HepG2 (cell line): ENCODE measurements around the gene RAET1E. TPM values are rescaled to one million over a fixed set of nuclear protein-coding genes. Genes with fewer than 3 reads are reported as not detected.

ENCODE experiments used
- ERF ChIP-seq: IDR thresholded peaks from 2 replicates; pipeline ENCODE4 v1.6.1; 2018; ENCODE audit warnings: missing biosample characterization, missing genetic modification reagents
- JDP2 ChIP-seq: sonication (generic); formaldehyde crosslinking; IDR thresholded peaks from 2 replicates; pipeline ENCODE4 v1.8.1; 2022; ENCODE audit warnings: missing genetic modification reagents, borderline replicate concordance
- RNF2 ChIP-seq: fragments of 450-650 bp; conservative IDR thresholded peaks from 2 replicates; pipeline ENCODE4 v1.6.1; 2016; ENCODE audit warnings: low read depth
- SALL2 ChIP-seq: sonication (generic); formaldehyde crosslinking; IDR thresholded peaks from 2 replicates; pipeline ENCODE4 v1.8.1; 2023; ENCODE audit warnings: mild to moderate bottlenecking, missing genetic modification reagents, inconsistent platforms
- SKI ChIP-seq: fragments of 450-650 bp; IDR thresholded peaks from one replicate; pipeline ENCODE4 v1.6.1; 2018; ENCODE audit warnings: mild to moderate bottlenecking; ENCODE audit not compliant: partially characterized antibody
- SRY ChIP-seq: sonication (generic); formaldehyde crosslinking; IDR thresholded peaks from 2 replicates; pipeline ENCODE4 v1.8.0; 2022; ENCODE audit warnings: mild to moderate bottlenecking, missing genetic modification reagents
- ZNF234 ChIP-seq: sonication (generic); formaldehyde crosslinking; conservative IDR thresholded peaks from 2 replicates; pipeline ENCODE4 v1.5.1; 2020; ENCODE audit warnings: mild to moderate bottlenecking, missing genetic modification reagents
- ZNF616 ChIP-seq: sonication (generic); formaldehyde crosslinking; IDR thresholded peaks from 2 replicates; pipeline ENCODE4 v1.5.0; 2020; ENCODE audit warnings: low read depth, mild to moderate bottlenecking, missing genetic modification reagents
- ZSCAN20 ChIP-seq: sonication (generic); formaldehyde crosslinking; IDR thresholded peaks from 2 replicates; pipeline ENCODE4 v1.4.0; 2020; ENCODE audit warnings: missing genetic modification reagents, mild to moderate bottlenecking, borderline replicate concordance
- polyA plus RNA-seq, 8 experiments: library from polyadenylated mRNA; depleted of rRNA in 3 of 8; stranded (reverse) in 7 of 8; unstranded in 1 of 8; fragments of >200 nt; fragmentation: Illumina TruSeq in 4 of 8; extraction: Trizol in 4 of 8; gene quantifications; 2 replicates each; pipeline versions ENCODE4 v1.2.1 to v1.2.3, GENCODE V29; 2011 to 2016; ENCODE audit warnings: low read depth in 4 of 8, missing spikeins in 1 of 8, mixed read lengths in 1 of 8; ENCODE audit not compliant: insufficient read depth in 1 of 8
- total RNA-seq, 5 experiments: library from RNA; depleted of rRNA; stranded (reverse); fragments of >200 nt; fragmentation: Illumina TruSeq; extraction: Trizol; gene quantifications; 2 replicates each; pipeline ENCODE4 v1.2.3, GENCODE V29; 2016; ENCODE audit warnings: low read depth in 1 of 5
- TF ChIP-seq, protein P1 (sequence below): sonication (generic); formaldehyde crosslinking; IDR thresholded peaks from 2 replicates; pipeline ENCODE4; 2020; ENCODE audit warnings: missing genetic modification reagents, mild to moderate bottlenecking, borderline replicate concordance
- TF ChIP-seq, protein P2 (sequence below): sonication (generic); formaldehyde crosslinking; IDR thresholded peaks from 2 replicates; pipeline ENCODE4 v1.5.1; 2020; ENCODE audit warnings: mild to moderate bottlenecking, missing genetic modification reagents, moderate library complexity
- TF ChIP-seq, protein P3 (sequence below): sonication (generic); formaldehyde crosslinking; conservative IDR thresholded peaks from 2 replicates; pipeline ENCODE4 v1.5.0; 2020; ENCODE audit warnings: missing genetic modification reagents
- TF ChIP-seq, protein P4 (sequence below): IDR thresholded peaks from 2 replicates; pipeline ENCODE4 v1.6.1; 2016; ENCODE audit warnings: missing biosample characterization, missing genetic modification reagents, low read depth
- TF ChIP-seq, protein P5 (sequence below): IDR thresholded peaks from 2 replicates; pipeline ENCODE4 v1.6.1; 2016; ENCODE audit warnings: low read depth, control low read depth
- TF ChIP-seq, protein P6 (sequence below): sonication (generic); formaldehyde crosslinking; IDR thresholded peaks from 2 replicates; pipeline ENCODE4 v1.5.1; 2020; ENCODE audit warnings: missing genetic modification reagents, mild to moderate bottlenecking, borderline replicate concordance

Gene RAET1E
- total and polyA plus RNA-seq, 2 of the 13 experiments (the other 11 are each of a cell fraction or from before 2014, with no cell fraction given): not detected

DNA sequence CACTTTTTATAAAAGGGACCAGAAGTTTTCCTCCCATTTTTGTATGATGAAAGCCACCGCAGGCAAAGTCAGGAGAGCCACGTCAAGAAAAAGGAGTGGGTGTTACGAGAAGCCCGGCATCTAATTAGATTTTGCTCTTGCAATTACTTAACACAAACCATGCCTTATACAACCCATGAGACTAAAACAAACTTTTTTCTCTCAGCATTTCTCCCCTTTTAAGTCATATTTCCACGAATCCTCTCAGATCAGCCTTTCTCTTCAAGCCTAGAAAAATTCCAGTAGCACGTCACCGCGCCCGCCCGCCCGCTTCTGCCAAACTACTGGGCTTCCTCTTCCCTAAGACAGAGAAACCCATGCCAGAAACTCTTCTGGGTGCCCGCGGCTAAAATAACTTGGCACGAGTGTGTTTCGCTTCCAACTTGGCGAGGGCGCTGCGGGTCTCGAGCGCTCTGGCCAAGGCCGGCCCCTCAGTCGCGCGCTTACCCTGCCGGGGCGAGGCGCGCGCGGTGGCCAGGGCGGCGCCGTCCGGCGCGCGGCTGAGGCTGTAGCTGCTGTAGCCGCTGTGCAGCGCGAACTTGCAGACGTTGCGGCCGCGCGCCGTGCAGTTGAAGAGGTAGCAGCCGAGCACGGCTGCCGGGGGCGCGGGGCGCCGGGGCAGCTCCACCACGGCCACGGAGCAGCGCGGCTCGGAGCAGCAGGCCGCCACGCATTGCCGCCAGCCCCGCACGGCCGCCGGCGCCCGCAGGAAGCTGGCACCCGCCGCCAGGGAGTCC is 34.8 kb downstream of the RAET1E start (continued):
- TF ChIP-seq, protein P1, sequence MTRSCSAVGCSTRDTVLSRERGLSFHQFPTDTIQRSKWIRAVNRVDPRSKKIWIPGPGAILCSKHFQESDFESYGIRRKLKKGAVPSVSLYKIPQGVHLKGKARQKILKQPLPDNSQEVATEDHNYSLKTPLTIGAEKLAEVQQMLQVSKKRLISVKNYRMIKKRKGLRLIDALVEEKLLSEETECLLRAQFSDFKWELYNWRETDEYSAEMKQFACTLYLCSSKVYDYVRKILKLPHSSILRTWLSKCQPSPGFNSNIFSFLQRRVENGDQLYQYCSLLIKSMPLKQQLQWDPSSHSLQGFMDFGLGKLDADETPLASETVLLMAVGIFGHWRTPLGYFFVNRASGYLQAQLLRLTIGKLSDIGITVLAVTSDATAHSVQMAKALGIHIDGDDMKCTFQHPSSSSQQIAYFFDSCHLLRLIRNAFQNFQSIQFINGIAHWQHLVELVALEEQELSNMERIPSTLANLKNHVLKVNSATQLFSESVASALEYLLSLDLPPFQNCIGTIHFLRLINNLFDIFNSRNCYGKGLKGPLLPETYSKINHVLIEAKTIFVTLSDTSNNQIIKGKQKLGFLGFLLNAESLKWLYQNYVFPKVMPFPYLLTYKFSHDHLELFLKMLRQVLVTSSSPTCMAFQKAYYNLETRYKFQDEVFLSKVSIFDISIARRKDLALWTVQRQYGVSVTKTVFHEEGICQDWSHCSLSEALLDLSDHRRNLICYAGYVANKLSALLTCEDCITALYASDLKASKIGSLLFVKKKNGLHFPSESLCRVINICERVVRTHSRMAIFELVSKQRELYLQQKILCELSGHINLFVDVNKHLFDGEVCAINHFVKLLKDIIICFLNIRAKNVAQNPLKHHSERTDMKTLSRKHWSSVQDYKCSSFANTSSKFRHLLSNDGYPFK: no peak
- TF ChIP-seq, protein P2, sequence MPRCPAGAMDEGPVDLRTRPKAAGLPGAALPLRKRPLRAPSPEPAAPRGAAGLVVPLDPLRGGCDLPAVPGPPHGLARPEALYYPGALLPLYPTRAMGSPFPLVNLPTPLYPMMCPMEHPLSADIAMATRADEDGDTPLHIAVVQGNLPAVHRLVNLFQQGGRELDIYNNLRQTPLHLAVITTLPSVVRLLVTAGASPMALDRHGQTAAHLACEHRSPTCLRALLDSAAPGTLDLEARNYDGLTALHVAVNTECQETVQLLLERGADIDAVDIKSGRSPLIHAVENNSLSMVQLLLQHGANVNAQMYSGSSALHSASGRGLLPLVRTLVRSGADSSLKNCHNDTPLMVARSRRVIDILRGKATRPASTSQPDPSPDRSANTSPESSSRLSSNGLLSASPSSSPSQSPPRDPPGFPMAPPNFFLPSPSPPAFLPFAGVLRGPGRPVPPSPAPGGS (CRISPR knock-in tag): no peak
- TF ChIP-seq SALL2 (no peak; the same call in 1 of the 2 replicates), ZNF616 (CRISPR knock-in tag) (no peak), SRY (CRISPR knock-in tag) (peak; percentile 68; the same call in 1 of the 2 replicates), ZNF234 (CRISPR knock-in tag) (no peak), JDP2 (CRISPR knock-in tag) (no peak), ZSCAN20 (CRISPR knock-in tag) (peak; percentile 83), ERF (CRISPR knock-in tag) (0 out of 2 replicates have a peak, but pooled peaks have one; percentile 4), RNF2 (no peak), SKI (peak; percentile 28)
- TF ChIP-seq, protein P3, sequence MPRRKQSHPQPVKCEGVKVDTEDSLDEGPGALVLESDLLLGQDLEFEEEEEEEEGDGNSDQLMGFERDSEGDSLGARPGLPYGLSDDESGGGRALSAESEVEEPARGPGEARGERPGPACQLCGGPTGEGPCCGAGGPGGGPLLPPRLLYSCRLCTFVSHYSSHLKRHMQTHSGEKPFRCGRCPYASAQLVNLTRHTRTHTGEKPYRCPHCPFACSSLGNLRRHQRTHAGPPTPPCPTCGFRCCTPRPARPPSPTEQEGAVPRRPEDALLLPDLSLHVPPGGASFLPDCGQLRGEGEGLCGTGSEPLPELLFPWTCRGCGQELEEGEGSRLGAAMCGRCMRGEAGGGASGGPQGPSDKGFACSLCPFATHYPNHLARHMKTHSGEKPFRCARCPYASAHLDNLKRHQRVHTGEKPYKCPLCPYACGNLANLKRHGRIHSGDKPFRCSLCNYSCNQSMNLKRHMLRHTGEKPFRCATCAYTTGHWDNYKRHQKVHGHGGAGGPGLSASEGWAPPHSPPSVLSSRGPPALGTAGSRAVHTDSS: 0 out of 2 replicates have a peak, but pooled peaks have one; percentile 16
- TF ChIP-seq, protein P4, sequence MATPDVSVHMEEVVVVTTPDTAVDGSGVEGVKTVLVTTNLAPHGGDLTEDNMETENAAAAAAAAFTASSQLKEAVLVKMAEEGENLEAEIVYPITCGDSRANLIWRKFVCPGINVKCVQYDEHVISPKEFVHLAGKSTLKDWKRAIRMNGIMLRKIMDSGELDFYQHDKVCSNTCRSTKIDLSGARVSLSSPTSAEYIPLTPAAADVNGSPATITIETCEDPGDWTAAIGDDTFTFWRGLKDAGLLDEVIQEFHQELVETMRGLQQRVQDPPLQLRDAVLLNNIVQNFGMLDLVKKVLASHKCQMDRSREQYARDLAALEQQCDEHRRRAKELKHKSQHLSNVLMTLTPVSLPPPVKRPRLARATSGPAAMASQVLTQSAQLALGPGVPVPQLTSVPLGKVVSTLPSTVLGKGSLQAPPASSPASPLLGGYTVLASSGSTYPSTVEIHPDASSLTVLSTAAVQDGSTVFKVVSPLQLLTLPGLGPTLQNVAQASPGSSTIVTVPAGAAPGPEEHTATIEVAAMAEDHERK: no peak
- TF ChIP-seq, protein P5, sequence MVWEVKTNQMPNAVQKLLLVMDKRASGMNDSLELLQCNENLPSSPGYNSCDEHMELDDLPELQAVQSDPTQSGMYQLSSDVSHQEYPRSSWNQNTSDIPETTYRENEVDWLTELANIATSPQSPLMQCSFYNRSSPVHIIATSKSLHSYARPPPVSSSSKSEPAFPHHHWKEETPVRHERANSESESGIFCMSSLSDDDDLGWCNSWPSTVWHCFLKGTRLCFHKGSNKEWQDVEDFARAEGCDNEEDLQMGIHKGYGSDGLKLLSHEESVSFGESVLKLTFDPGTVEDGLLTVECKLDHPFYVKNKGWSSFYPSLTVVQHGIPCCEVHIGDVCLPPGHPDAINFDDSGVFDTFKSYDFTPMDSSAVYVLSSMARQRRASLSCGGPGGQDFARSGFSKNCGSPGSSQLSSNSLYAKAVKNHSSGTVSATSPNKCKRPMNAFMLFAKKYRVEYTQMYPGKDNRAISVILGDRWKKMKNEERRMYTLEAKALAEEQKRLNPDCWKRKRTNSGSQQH (CRISPR knock-in tag): no peak
- TF ChIP-seq, protein P6, sequence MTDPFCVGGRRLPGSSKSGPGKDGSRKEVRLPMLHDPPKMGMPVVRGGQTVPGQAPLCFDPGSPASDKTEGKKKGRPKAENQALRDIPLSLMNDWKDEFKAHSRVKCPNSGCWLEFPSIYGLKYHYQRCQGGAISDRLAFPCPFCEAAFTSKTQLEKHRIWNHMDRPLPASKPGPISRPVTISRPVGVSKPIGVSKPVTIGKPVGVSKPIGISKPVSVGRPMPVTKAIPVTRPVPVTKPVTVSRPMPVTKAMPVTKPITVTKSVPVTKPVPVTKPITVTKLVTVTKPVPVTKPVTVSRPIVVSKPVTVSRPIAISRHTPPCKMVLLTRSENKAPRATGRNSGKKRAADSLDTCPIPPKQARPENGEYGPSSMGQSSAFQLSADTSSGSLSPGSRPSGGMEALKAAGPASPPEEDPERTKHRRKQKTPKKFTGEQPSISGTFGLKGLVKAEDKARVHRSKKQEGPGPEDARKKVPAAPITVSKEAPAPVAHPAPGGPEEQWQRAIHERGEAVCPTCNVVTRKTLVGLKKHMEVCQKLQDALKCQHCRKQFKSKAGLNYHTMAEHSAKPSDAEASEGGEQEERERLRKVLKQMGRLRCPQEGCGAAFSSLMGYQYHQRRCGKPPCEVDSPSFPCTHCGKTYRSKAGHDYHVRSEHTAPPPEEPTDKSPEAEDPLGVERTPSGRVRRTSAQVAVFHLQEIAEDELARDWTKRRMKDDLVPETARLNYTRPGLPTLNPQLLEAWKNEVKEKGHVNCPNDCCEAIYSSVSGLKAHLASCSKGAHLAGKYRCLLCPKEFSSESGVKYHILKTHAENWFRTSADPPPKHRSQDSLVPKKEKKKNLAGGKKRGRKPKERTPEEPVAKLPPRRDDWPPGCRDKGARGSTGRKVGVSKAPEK: no peak
